HG03175 (cell line): ENCODE results near the gene NXPH4.

Source experiments
- ATAC-seq: cut with Tn5 transposase; IDR thresholded peaks from one replicate; pipeline ENCODE4 v1.9.1; 2021; ENCODE audit warnings: mild to moderate bottlenecking, moderate library complexity; ENCODE audit not compliant: unreplicated experiment

The NXPH4 gene

GRCh38 chr12:57270966-57271470 is 54.4 kb downstream of the NXPH4 start:
- no peak for ATAC-seq

- no peak for ATAC-seq
Measured at GRCh38 chr12:57272337-57273151, 56.0 kb downstream of the NXPH4 start.

- no peak for ATAC-seq
Measured at GRCh38 chr12:57273516-57273915, 56.9 kb downstream of the NXPH4 start.
